Tibial artery (tissue), 4 donors: ENCODE data around the gene STEAP3.

Experiments
- DNase-seq, 2 donors: peaks; one replicate each; pipeline ENCODE4 v3.0.0-alpha.2; 2019
- H3K27ac ChIP-seq, 2 donors: fragments of 200-600 bp; sonication (generic) in 1 of 2; 1 replicate in 1 of 2; 2 replicates in 1 of 2; pipeline ENCODE4 v1.5.1; 2018 to 2019; ENCODE audit warnings: mild to moderate bottlenecking in 1 of 2
- H3K27me3 ChIP-seq, 2 donors: fragments of 200-600 bp; sonication (generic) in 1 of 2; one replicate each; pipeline versions ENCODE4 v1.5.1 to v1.6.0; 2016 to 2019
- H3K36me3 ChIP-seq, 3 donors: fragments of 200-600 bp; sonication (generic) in 2 of 3; one replicate each; pipeline ENCODE4 v1.5.1; 2016 to 2019; ENCODE audit warnings: mild to moderate bottlenecking in 2 of 3
- H3K4me1 ChIP-seq, 4 donors: fragments of 200-600 bp; sonication (generic) in 2 of 4; 1 replicate in 3 of 4; 2 replicates in 1 of 4; pipeline ENCODE4 v1.5.1; 2016 to 2019
- H3K4me3 ChIP-seq, 2 donors: fragments of 200-600 bp; sonication (generic) in 1 of 2; 1 replicate in 1 of 2; 2 replicates in 1 of 2; pipeline ENCODE4 v1.5.1; 2018 to 2019; ENCODE audit warnings: mild to moderate bottlenecking in 2 of 2
- H3K9me3 ChIP-seq, 3 donors: fragments of 200-600 bp; sonication (generic) in 1 of 3; one replicate each; pipeline ENCODE4 v1.5.1; 2016 to 2019
- intact Hi-C: fragments of 100-400 bp; cut with DNase I; formaldehyde crosslinking; loops from one replicate; pipeline ENCODE4 v1.15.0; 2023; ENCODE audit warnings: low total_unique reads
- TF ChIP-seq, protein P1 (sequence below), 2 experiments: fragments of 200-600 bp in 1 of 2; fragments of 450-650 bp in 1 of 2; IDR thresholded peaks; one replicate each; pipeline ENCODE4 v1.5.1; 2017 to 2019; ENCODE audit warnings: antibody characterized with exemption in 2 of 2, mild to moderate bottlenecking in 1 of 2, moderate library complexity in 1 of 2

STEAP3 gene

DNA sequence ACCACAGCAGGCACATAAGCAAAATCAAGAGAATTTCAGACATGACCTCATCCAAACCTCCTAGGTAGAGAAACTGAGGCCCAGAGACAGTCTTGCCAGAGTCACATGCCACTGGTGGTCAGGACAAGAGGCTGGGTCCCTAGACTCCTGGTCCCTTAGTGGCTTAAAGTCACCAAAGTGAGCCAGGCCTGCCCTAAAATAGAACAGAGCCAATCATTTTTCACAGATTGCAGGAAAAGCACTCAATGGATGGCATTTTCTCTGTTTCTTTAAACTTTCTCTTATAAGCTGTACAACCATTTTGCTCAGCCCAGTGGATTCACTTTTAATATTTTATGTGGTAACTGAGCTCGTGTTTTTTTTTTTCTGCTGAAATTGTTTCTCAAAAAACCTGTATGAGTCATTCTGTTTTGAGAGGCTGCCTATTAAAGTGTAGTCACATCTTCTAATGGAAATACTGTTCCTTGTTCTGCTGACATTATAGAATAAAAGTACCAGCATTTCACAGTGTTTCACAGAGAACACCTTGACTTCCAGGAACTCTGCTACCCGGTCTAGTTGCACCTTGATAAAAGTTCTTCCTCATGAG, 29.6 kb downstream of the STEAP3 start:
- peaks cover 0 to 17% (median 9%) of the 10 kb centered on the region in 4 donors for H3K4me1 ChIP-seq
- no peak for DNase-seq
- no peaks in the 10 kb centered on the region for H3K9me3 ChIP-seq
- TF ChIP-seq, protein P1, sequence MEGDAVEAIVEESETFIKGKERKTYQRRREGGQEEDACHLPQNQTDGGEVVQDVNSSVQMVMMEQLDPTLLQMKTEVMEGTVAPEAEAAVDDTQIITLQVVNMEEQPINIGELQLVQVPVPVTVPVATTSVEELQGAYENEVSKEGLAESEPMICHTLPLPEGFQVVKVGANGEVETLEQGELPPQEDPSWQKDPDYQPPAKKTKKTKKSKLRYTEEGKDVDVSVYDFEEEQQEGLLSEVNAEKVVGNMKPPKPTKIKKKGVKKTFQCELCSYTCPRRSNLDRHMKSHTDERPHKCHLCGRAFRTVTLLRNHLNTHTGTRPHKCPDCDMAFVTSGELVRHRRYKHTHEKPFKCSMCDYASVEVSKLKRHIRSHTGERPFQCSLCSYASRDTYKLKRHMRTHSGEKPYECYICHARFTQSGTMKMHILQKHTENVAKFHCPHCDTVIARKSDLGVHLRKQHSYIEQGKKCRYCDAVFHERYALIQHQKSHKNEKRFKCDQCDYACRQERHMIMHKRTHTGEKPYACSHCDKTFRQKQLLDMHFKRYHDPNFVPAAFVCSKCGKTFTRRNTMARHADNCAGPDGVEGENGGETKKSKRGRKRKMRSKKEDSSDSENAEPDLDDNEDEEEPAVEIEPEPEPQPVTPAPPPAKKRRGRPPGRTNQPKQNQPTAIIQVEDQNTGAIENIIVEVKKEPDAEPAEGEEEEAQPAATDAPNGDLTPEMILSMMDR (IDR thresholded peaks at IDR 0.05) = no peak
- no peak overlapping the region for H3K4me3 ChIP-seq
- H3K36me3 ChIP-seq = peaks cover 0 to 50% (median 6%) of the 10 kb centered on the region in 3 donors
- intact Hi-C loops = no loop called here
- no peak overlapping the region for H3K27ac ChIP-seq
- H3K27me3 ChIP-seq = no peaks in the 10 kb centered on the region

DNA sequence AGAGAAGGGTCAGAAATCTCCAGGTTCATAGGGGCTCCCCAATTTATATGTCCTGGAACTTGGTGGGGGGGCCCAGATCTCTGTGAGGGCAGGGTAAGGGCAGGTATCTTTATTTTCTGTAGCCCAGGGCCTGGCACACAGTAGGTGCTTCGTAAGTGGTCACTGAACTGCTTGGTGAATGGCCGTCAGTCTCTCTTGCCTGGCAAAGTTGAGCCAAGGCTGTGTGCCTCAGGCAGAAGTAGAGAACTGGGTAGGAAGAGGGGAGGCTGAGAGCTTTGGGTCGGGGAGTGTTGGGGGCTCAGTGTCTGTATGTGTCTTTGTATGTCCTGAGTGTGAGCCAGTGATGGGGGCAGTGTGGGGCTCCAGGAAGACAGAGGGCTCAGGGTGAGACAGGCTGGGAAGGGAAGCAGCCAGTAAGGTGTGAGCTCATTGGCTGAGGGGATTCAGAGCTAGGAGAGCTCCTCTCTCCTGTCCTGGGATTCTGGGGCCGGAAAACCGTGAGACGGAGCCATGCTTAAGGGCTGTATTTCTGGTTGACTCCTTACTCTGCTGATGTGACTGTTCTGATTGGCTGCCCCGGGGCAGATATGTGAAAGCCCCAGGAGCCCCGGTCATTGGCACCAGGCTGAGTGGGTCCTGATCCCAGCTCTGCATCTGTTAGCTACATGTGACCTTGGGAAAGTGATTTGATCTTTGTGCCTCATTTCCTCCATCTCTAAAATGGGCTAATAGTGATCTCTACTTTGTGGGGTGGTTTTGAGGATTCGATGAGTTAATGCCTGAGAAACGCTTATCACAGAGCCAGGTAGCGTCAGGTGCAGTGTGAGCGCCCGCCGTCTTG, 30.3 kb downstream of the STEAP3 start:
- H3K27ac ChIP-seq = no peak overlapping the region
- TF ChIP-seq, protein P1 (IDR thresholded peaks at IDR 0.05) = no peak

DNA sequence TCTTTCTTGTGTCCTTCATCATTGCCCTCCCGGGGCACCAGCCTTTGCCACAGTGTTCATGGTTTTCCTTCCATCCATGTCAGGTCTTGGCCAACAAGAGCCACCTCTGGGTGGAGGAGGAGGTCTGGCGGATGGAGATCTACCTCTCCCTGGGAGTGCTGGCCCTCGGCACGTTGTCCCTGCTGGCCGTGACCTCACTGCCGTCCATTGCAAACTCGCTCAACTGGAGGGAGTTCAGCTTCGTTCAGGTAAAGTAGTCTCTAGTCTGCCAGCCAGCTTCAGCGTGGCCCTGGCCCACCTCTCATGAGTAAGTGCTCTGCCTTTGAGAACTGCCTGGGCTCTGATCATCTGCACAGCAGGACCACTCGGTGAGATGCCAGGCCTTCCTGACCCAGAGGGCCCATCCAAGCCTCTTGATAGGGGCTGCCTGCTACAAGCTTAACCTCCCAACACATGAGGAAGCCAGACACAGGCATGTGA, 31.0 kb downstream of the STEAP3 start:
- intact Hi-C loops = no loop called here
- DNase-seq = no peak
- Histone ChIP-seq H3K4me1 (peaks cover 0 to 16% (median 10%) of the 10 kb centered on the region in 4 donors), H3K4me3 (no peak overlapping the region), H3K27me3 (no peaks in the 10 kb centered on the region), H3K36me3 (peaks cover 0 to 37% (median 3%) of the 10 kb centered on the region in 3 donors), H3K9me3 (no peaks in the 10 kb centered on the region), H3K27ac (no peak overlapping the region)
- TF ChIP-seq, protein P1 (IDR thresholded peaks at IDR 0.05) = no peak

More for the DNA sequence above, 30.3 kb downstream of the STEAP3 start:
- H3K36me3 ChIP-seq = peaks cover 0 to 43% (median 3%) of the 10 kb centered on the region in 3 donors
- intact Hi-C loops = no loop called here
- no peak for DNase-seq
- H3K4me1 ChIP-seq = peaks cover 0 to 17% (median 9%) of the 10 kb centered on the region in 4 donors
- no peaks in the 10 kb centered on the region for H3K27me3 ChIP-seq
- H3K9me3 ChIP-seq = no peaks in the 10 kb centered on the region
- no peak overlapping the region for H3K4me3 ChIP-seq

DNA sequence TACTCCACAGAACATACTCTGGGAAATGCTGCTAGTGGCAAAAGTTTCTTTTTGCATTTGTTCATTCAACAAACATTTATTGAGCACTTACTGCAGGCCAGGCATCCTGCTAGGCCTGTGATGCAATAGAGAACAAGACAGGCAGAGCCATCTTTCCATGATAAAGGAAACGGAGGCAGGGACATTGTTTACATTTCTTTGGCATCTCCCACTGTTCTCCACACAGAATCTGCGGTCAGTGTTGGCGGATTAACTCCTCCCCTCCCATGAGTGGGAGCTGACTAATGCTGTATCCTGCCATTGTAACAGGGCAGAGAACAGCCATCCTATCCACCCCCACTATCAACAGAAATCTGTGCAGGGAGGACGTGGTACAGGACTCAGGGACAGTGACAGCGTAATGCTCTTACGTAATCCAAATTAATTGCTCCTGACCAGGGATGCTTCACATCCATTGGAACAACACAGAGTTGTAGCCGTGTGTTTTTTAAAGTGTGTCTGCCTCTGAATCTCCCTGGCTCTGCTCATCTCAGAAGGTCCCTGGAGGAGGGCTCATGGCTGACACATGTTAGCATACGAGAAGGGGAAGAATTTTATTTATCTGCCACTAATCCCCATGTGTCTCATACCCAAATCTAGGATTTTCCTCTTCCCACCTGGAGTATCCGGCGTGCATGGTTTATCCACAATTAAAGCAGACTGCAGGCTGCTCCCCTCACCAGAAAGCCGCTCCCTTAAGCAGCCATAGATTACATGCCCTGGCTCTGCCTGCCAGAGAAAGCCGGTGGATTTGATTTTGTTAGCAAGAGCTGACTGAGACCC, 32.3 kb downstream of the STEAP3 start:
- no peak overlapping the region for H3K4me3 ChIP-seq
- H3K36me3 ChIP-seq = peaks cover 0 to 34% (median 3%) of the 10 kb centered on the region in 3 donors
- H3K4me1 ChIP-seq = peaks cover 0 to 9% (median 4%) of the 10 kb centered on the region in 4 donors
- no peak for DNase-seq
- H3K9me3 ChIP-seq = no peaks in the 10 kb centered on the region
- H3K27me3 ChIP-seq = no peaks in the 10 kb centered on the region
- intact Hi-C loops = no loop called here
- TF ChIP-seq, protein P1 (IDR thresholded peaks at IDR 0.05) = no peak
- no peak overlapping the region for H3K27ac ChIP-seq

DNA sequence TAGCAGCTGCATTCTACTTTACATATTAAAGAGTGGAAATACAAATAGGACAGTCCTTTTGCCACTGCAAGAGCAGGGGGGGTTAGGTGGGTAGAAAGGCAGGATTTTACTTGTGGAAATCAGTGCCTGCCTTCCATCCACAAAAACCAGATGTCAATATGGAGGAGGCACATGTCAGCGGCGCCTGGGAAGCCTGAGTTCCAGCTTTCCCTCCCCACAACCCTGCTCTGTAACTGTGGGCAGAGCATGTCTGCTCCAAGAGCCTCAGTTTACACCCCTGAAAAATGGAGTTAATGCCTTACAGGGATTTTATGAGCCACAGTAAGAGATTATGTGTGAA, 32.9 kb downstream of the STEAP3 start:
- peaks cover 0 to 34% (median 3%) of the 10 kb centered on the region in 3 donors for H3K36me3 ChIP-seq
- H3K27ac ChIP-seq = no peak overlapping the region
- intact Hi-C loops = no loop called here
- no peaks in the 10 kb centered on the region for H3K9me3 ChIP-seq
- peaks cover 0 to 9% (median 4%) of the 10 kb centered on the region in 4 donors for H3K4me1 ChIP-seq
- H3K4me3 ChIP-seq = no peak overlapping the region
- DNase-seq = no peak
- no peaks in the 10 kb centered on the region for H3K27me3 ChIP-seq
- TF ChIP-seq, protein P1 (IDR thresholded peaks at IDR 0.05) = no peak
